Effector memory CD4-positive, alpha-beta T cell (primary cell): ENCODE results near the gene CAMTA1.
"Not testable (repeated sequence)": the region's sequence is repeated elsewhere in the genome, so short reads cannot be mapped to it uniquely, and the experiment has no call there.

ENCODE experiments used
- DNase-seq, 3 donors: peaks; one replicate each; pipeline ENCODE4 v3.0.0-alpha.2; 2020
- H3K27ac ChIP-seq: 2 replicates; pipeline ENCODE4 v1.7.0; 2013; ENCODE audit warnings: mild to moderate bottlenecking, low read length, moderate library complexity; ENCODE audit not compliant: insufficient read depth, poor library complexity, severe bottlenecking
- H3K27me3 ChIP-seq: replicated peaks from 2 replicates; pipeline ENCODE4 v1.7.0; 2013; ENCODE audit warnings: mild to moderate bottlenecking, low read length; ENCODE audit not compliant: insufficient read depth, control insufficient read depth, poor library complexity, severe bottlenecking
- H3K36me3 ChIP-seq: 2 replicates; pipeline ENCODE4 v1.7.0; 2013; ENCODE audit warnings: mild to moderate bottlenecking, low read length, moderate library complexity; ENCODE audit not compliant: control insufficient read depth, insufficient read depth
- H3K4me1 ChIP-seq: 2 replicates; pipeline ENCODE4 v1.7.0; 2013; ENCODE audit warnings: low read length, mild to moderate bottlenecking; ENCODE audit not compliant: control insufficient read depth, insufficient read depth, poor library complexity, severe bottlenecking
- H3K4me3 ChIP-seq: 2 replicates; pipeline ENCODE4 v1.7.0; 2013; ENCODE audit warnings: low read length, low read depth, mild to moderate bottlenecking; ENCODE audit not compliant: insufficient read depth, poor library complexity, severe bottlenecking
- H3K9me3 ChIP-seq: 2 replicates; pipeline ENCODE4 v1.7.0; 2013; ENCODE audit warnings: mild to moderate bottlenecking, low read length, moderate library complexity; ENCODE audit not compliant: control insufficient read depth

CAMTA1 gene

DNA sequence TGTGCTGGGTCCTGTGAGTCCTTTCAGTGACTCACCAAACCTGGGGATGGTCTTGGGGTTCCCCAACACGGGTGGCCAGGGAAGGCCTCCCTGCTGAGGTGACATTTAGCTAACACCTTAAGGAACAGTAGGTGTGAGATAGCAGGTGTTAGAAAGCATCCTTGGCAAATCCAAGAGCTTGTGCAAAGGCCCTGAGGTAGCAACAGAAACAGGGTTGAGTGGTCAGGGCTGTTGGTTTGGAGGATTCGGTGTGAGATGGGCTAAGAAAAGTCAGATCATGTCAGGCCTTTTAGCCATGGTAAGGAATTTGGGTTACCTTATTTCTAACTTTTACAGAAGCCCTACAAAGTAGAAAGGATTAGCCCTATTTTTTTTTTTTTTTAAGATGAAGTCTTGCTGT, 343.0 kb downstream of the CAMTA1 start:
- DNase-seq: no peak
- no peak overlapping the region for H3K27ac ChIP-seq
- H3K4me3 ChIP-seq: no peak overlapping the region
- no peaks in the 10 kb centered on the region for H3K27me3 ChIP-seq
- H3K9me3 ChIP-seq: no peaks in the 10 kb centered on the region
- H3K36me3 ChIP-seq: no peaks in the 10 kb centered on the region
- H3K4me1 ChIP-seq: no peaks in the 10 kb centered on the region

DNA sequence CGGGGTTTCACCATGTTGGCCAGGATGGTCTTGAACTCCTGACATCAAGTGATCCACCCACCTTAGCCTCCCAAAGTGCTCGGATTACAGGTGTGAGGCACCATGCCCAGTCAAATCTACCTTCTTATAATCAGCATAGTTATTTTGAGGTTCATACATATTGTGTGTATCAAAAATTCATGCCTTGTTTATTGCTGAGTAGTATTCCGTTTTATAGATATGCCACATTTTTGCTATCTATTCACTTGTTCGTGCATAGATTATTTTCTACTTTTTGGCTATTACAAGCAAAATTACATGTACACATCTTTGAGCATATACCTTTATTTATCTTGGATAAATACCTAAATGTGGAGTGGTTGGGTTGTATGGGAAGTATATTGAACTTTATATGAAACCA, 344.9 kb downstream of the CAMTA1 start:
- DNase-seq: no peak
- no peaks in the 10 kb centered on the region for H3K36me3 ChIP-seq
- no peaks in the 10 kb centered on the region for H3K9me3 ChIP-seq
- no peaks in the 10 kb centered on the region for H3K4me1 ChIP-seq
- H3K27ac ChIP-seq: no peak overlapping the region
- no peaks in the 10 kb centered on the region for H3K27me3 ChIP-seq
- no peak overlapping the region for H3K4me3 ChIP-seq

DNA sequence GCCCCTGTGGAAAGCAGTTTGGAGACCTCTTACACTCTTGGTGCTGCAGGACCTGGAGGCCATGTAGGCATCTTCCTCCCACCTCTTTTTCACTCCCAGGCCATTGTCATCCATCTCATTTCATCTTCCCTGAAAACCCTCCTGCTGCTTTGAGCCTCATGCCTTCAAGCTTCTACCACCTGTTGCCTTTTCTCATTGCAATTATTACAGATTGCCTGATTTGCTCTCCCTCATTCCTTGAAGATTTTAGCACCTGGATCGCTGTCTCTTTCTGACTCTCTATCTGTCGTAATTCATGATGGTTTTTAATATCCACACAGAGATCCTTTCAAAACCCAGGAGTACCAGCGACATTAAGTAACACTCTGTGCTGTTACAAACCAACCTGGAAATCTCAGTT, 350.2 kb downstream of the CAMTA1 start:
- H3K4me3 ChIP-seq: no peak overlapping the region
- no peaks in the 10 kb centered on the region for H3K27me3 ChIP-seq
- no peak for DNase-seq
- no peak overlapping the region for H3K27ac ChIP-seq
- H3K4me1 ChIP-seq: no peaks in the 10 kb centered on the region
- H3K36me3 ChIP-seq: no peaks in the 10 kb centered on the region
- H3K9me3 ChIP-seq: no peaks in the 10 kb centered on the region

DNA sequence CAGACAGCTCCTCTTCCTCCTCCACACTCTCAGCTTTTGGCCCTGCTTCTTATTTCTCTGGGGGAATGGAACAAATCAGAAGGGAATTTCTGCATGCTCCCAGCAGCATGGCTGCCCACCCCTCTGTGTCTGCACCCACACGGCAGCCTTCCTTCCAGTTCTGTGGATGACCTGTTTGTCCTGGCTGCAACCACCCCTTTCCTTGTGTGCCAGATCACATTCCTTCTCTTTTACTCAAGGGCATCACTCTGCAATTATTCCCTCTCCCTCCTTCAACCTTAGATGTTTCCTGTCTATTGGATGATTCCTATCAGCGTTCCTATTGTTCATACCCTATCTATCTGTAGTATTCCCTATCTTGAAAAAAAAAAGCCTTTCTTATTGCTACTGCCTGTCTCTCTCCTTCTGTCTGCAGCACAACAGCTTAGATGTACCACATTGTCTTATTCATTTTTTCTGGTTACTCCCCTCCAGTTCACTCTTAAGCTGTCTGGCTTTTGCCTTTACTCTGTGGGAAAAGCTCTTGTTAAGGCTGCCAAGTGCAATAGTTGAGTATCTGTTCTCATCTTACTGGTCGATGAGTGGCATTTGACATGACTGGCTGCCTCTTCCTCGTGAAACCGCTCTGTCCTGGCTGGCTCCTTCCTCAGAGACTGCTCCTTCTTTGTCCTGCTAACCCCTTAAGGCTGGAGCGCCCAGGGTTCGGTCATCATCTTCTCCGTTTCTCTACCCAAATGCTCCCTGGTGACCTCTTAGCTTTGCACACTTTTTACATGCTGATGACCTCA, 351.1 kb downstream of the CAMTA1 start:
- no peaks in the 10 kb centered on the region for H3K27me3 ChIP-seq
- no peaks in the 10 kb centered on the region for H3K36me3 ChIP-seq
- H3K9me3 ChIP-seq: no peaks in the 10 kb centered on the region
- H3K4me3 ChIP-seq: no peak overlapping the region
- no peaks in the 10 kb centered on the region for H3K4me1 ChIP-seq
- H3K27ac ChIP-seq: no peak overlapping the region
- no peak for DNase-seq

DNA sequence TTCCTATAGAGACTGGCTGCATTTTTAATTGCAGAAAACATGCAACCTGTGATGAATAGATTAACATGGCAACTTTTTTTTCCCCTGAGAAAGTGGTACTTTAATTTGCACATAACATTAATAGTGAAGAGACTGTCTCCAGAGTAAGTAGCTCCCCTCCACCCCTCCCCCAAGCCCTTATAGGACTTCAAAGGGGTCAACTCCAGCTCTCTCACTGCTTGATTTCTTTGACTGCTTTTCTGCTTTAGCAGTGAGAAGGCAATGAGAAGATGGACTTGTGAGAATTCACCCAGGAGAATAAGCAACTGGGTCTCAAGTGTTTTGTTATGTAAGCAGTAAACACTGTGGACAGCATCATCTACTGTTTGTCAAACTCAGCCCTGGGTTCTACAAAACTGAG, 355.0 kb downstream of the CAMTA1 start:
- Histone ChIP-seq H3K9me3 (no peaks in the 10 kb centered on the region), H3K27ac (no peak overlapping the region), H3K4me3 (no peak overlapping the region), H3K36me3 (no peaks in the 10 kb centered on the region), H3K27me3 (no peaks in the 10 kb centered on the region), H3K4me1 (no peaks in the 10 kb centered on the region)
- DNase-seq: no peak

DNA sequence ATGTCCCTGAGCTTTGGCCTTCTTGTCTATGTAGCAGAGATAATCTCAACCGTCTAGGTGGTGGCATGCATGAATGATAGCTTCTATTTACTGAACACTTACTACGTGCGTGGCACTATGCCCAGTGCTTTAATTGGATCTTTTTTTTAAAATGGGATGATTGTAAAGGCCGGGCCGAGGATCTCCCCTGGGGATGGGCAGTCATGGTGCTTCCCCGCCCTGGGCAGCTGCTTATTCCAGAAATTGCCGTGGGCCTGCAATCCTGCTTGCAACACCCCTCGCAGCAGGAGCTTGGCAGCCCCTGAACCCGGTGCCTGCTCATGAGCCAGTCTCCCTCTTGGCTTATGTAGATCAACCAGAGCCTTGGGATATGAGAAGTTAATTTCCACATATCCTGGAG, 360.7 kb downstream of the CAMTA1 start:
- Histone ChIP-seq H3K4me3 (no peak overlapping the region), H3K27ac (no peak overlapping the region), H3K36me3 (no peaks in the 10 kb centered on the region), H3K27me3 (no peaks in the 10 kb centered on the region), H3K9me3 (no peaks in the 10 kb centered on the region), H3K4me1 (no peaks in the 10 kb centered on the region)
- no peak for DNase-seq

DNA sequence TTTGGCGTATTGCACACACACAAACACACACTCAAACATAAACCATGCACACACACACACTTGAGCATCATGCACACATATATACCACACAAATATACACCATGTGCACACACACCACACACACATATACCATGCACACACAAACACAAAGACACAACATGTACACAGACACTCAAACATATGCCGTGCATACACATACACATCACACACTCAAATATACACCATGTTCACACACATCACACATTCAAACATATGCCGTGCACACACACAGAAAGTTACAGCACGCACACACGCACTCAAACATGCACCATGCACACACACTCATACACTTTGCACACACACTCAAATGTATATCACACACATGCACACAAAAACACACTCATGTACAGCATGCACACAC, 361.5 kb downstream of the CAMTA1 start:
- no peak overlapping the region for H3K4me3 ChIP-seq
- H3K36me3 ChIP-seq: no peaks in the 10 kb centered on the region
- H3K27me3 ChIP-seq: no peaks in the 10 kb centered on the region
- H3K4me1 ChIP-seq: no peaks in the 10 kb centered on the region
- no peak for DNase-seq
- H3K9me3 ChIP-seq: no peaks in the 10 kb centered on the region
- no peak overlapping the region for H3K27ac ChIP-seq

DNA sequence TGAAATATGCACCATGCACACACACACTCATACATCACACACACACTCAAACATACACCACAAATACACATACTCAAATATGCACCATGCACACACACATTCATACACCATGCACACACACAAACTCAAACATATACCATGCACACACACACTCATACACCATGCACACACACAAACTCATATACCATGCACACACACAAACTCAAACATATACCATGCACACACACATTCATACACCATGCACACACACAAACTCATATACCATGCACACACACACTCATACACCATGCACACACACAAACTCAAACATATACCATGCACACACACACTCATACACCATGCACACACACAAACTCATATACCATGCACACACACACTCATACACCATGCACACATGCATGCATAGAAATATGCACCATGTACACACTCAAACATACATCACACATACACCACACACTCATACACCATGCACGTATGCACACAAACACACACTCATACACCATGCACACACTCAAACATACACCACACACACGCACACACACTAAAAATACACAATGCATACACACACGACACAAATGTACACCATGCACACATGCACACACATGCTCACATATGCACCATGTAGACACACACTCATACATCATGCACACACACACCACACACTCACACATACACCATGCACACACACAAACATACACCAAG, 362.5 kb downstream of the CAMTA1 start:
- not testable (repeated sequence) for H3K9me3 ChIP-seq, H3K4me3 ChIP-seq, H3K36me3 ChIP-seq, H3K4me1 ChIP-seq, DNase-seq, H3K27me3 ChIP-seq, H3K27ac ChIP-seq

DNA sequence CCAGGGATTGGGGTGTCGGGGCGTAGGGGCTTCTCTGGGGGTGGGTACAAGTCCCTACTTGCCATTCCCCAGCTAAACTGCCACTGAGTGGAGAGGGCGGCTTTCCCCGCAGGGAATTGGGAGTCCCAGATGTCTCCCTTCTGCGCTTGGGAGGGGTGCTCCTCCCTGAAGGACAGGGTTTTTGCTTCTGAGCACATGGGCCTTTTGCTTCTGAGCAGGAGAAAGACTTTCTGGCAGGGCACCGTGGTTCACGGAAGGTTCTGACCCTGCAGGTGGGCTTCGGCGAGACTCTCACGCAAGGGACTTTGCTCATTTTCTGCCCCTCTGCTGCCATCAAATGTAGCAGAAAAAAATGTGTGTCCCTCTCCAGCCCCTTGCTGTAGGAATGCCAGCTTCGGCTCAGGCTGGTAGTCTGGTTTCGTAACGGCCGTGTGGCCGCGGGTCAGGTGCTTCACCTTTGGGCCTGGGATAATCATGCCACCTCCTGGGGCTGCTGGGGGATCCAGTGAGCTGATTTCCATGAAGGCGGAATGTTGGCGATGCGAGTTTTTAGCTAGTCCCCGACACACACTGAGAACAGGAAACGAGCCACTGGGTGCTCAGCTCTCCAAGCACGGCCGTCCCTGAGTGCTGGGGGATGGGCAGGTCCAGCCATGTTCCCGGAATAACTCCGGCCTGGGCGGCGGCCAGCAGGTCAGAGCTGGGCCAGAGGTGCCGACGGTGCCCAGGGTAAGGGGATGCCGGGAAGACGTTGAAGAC, 364.0 kb downstream of the CAMTA1 start:
- H3K9me3 ChIP-seq: no peaks in the 10 kb centered on the region
- H3K27ac ChIP-seq: no peak overlapping the region
- no peak for DNase-seq
- no peak overlapping the region for H3K4me3 ChIP-seq
- no peaks in the 10 kb centered on the region for H3K27me3 ChIP-seq
- no peaks in the 10 kb centered on the region for H3K36me3 ChIP-seq
- no peaks in the 10 kb centered on the region for H3K4me1 ChIP-seq

DNA sequence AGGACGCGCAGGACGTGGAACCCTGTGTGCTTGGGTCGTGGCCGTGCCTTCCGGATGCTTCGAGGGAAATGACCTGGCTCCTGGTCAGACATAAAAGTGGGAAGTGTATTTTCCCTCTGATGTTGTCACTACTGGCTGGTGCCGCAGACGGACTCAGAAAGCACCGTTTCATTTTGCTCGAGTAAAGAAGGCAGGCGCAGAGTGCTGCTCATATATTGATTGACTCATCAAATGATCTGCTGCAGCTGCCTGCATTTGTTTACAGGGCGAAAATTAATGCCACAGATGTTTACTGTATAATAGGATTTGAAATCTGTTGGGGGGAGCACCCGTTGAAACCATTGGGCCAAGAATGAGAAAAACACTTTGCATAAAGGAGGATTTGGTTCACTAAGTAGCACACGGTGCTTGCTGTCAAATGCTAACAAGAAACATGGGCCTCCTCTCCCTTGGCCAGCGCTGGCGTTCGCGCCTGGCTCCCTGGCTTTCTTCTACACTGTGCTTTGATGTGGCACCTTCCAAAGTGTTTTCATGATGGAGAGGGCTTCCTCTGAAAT, 365.5 kb downstream of the CAMTA1 start:
- Histone ChIP-seq H3K27me3 (no peaks in the 10 kb centered on the region), H3K4me3 (no peak overlapping the region), H3K9me3 (no peaks in the 10 kb centered on the region), H3K27ac (no peak overlapping the region), H3K4me1 (no peaks in the 10 kb centered on the region), H3K36me3 (no peaks in the 10 kb centered on the region)
- no peak for DNase-seq
